ENCODE data around the gene FSIP1. TPM values are rescaled to one million over a fixed set of nuclear protein-coding genes. Genes with fewer than 3 reads are reported as not detected.

Gene FSIP1
- total RNA-seq, 1 donor from 2014 or later, result 1.6 TPM

DNA sequence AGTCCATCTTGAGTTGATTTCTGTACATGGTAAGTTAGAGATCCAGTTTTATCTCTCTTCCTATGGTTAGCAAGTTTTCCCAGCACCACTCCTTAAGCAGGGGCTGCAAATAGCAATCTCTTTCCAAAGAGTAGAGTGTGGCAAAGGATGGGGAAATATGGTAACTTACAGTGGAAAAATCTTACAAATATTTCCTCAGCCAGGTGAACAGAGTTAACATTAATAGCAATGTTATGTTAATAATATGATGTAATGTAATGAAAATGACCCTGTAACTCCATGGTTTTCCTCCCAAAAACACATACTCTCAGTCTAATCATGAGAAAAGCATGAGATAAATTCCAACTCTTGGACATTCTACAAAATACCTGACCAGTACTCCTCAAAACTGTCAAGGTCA is 30.4 kb downstream of the FSIP1 start:
- Mint-ChIP-seq H3K27ac (no peak overlapping the region), H3K4me1 (ENCODE audit: low read depth) (no peaks in the 10 kb centered on the region), H3K4me3 (ENCODE audit: low read depth) (no peak overlapping the region), H3K9me3 (ENCODE audit: low read depth) (peaks cover 12% of the 10 kb centered on the region), H3K27me3 (peaks cover 4% of the 10 kb centered on the region), H3K36me3 (ENCODE audit: insufficient read depth) (no peaks in the 10 kb centered on the region)
- no peak for DNase-seq (ENCODE audit: low spot score, unreplicated experiment)
- TF ChIP-seq CTCF (IDR thresholded peaks at IDR 0.05; ENCODE audit: unreplicated experiment), result no peak

- Mint-ChIP-seq H3K36me3 (ENCODE audit: insufficient read depth) (no peaks in the 10 kb centered on the region), H3K27me3 (no peaks in the 10 kb centered on the region), H3K27ac (no peak overlapping the region), H3K4me1 (ENCODE audit: low read depth) (no peaks in the 10 kb centered on the region), H3K4me3 (ENCODE audit: low read depth) (no peak overlapping the region), H3K9me3 (ENCODE audit: low read depth) (peaks cover 6% of the 10 kb centered on the region)
- TF ChIP-seq CTCF (IDR thresholded peaks at IDR 0.05; ENCODE audit: unreplicated experiment), result no peak
- no peak for DNase-seq (ENCODE audit: low spot score, unreplicated experiment)
Observed at GRCh38 chr15:39748276-39748675, 34.4 kb downstream of the FSIP1 start.

- H3K27ac Mint-ChIP-seq, result no peak overlapping the region
- no peaks in the 10 kb centered on the region for H3K4me1 Mint-ChIP-seq (ENCODE audit: low read depth)
- no peaks in the 10 kb centered on the region for H3K27me3 Mint-ChIP-seq
- H3K36me3 Mint-ChIP-seq (ENCODE audit: insufficient read depth), result no peaks in the 10 kb centered on the region
- no peak overlapping the region for H3K4me3 Mint-ChIP-seq (ENCODE audit: low read depth)
- no peak for DNase-seq (ENCODE audit: low spot score, unreplicated experiment)
- peaks cover 6% of the 10 kb centered on the region for H3K9me3 Mint-ChIP-seq (ENCODE audit: low read depth)
- no peak for TF ChIP-seq CTCF (IDR thresholded peaks at IDR 0.05; ENCODE audit: unreplicated experiment)
Observed at GRCh38 chr15:39747326-39747725, 35.3 kb downstream of the FSIP1 start.

DNA sequence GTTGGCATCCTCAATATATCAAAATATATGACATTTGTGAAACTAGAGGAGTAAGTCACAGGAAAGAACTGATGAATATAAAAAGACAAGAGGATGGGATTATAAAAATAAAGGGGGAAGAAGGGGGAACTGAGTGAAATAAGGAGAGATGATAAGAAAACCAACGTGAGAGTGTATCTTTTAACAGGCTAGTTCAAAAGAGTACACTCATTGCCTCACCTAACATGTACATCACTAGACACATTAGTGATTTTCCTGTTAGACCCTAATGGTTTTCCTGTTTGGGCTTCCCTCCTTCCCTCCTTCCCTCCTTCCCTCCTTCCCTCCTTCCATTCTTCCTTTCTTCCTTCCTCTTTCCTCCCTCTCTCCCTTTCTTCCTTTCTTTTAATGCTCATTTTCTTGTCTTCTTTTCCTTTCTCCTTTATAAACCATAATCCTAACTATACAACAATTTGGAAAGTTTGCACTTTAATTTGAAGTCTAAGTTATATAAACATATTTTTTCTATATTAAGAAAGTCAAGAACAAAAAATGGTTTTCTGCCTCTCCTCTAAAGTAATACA is 35.8 kb downstream of the FSIP1 start:
- TF ChIP-seq CTCF (IDR thresholded peaks at IDR 0.05; ENCODE audit: unreplicated experiment), result no peak
- H3K36me3 Mint-ChIP-seq (ENCODE audit: insufficient read depth), result no peaks in the 10 kb centered on the region
- H3K4me1 Mint-ChIP-seq (ENCODE audit: low read depth), result no peaks in the 10 kb centered on the region
- H3K4me3 Mint-ChIP-seq (ENCODE audit: low read depth), result no peak overlapping the region
- H3K27ac Mint-ChIP-seq, result no peak overlapping the region
- H3K27me3 Mint-ChIP-seq, result no peaks in the 10 kb centered on the region
- peaks cover 6% of the 10 kb centered on the region for H3K9me3 Mint-ChIP-seq (ENCODE audit: low read depth)
- no peak for DNase-seq (ENCODE audit: low spot score, unreplicated experiment)

DNA sequence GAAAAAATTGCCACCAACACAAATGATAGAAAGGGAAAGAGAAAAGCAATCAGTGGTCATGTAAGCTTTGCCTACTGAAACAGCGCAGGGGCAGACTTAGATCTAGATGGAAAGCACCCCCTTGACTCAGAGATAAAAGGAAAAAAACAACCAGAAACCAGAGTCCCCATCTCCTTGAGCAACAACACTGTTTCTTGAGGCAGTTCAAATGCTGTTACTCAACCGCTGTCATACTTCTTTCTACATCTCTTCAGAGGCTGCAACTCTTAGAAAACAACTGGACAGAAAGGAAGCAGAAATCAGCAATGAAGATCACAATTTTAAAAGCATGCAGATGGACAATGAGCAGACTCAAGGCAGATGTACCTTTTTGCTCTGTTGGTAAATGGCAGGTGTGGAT is 36.5 kb downstream of the FSIP1 start:
- no peak for DNase-seq (ENCODE audit: low spot score, unreplicated experiment)
- Mint-ChIP-seq H3K36me3 (ENCODE audit: insufficient read depth) (no peaks in the 10 kb centered on the region), H3K9me3 (ENCODE audit: low read depth) (peaks cover 6% of the 10 kb centered on the region), H3K27me3 (no peaks in the 10 kb centered on the region), H3K4me3 (ENCODE audit: low read depth) (no peak overlapping the region), H3K27ac (no peak overlapping the region), H3K4me1 (ENCODE audit: low read depth) (no peaks in the 10 kb centered on the region)
- no peak for TF ChIP-seq CTCF (IDR thresholded peaks at IDR 0.05; ENCODE audit: unreplicated experiment)
